B cell (primary cell): ENCODE data around the gene FARSB.

Experiments used
- EZH2 ChIP-seq: IDR thresholded peaks from 2 replicates; pipeline ENCODE4 v1.6.1; 2012; ENCODE audit warnings: borderline replicate concordance, low read depth, mild to moderate bottlenecking, moderate library complexity, low read length; ENCODE audit not compliant: insufficient read depth, poor library complexity, severe bottlenecking
- TF ChIP-seq, protein P1 (sequence below): fragments of 200-600 bp; IDR thresholded peaks from one replicate; pipeline ENCODE4 v1.8.0; 2022; ENCODE audit warnings: antibody characterized with exemption, mild to moderate bottlenecking

DNA sequence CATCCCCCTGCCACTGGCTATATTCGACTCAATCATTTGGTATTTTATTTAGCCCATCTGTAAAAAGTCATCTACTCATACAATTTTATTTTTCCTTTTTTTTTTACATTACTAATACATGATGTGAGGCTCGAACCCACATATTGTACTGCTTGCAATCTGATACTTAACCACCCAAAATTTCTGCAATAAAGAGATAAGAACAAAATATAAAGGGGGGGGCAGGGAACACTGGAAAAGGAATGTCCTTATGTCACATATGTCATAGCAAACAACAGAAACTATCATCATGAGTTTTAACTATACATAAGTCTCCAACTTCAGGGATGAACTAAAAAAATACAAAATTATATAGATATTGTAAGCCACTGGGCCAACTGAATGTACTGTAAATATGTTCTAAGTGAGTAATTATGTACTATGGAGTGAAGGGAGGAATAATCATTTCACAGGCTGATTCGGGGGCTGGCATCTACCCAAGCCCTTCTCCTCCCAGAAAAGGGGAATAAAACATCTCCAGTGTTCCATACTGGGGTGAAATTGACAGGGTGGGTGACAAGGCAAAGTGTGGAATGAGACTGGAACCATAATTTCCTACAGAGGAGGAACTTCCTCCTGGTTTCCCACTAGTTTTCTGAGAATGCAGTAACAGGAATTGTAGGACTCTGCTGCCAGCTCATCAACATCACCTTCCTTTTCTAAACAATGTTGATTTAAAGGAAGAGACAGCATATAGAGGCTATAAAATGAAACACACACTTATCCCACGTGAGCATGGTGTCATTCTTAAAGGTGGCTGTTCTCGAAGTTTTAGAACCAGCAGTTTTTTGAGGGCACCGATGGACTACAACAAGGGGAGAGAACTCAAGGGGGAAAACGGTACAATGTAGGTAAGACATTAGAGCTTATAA, 79.5 kb downstream of the FARSB start:
- TF ChIP-seq, protein P1, sequence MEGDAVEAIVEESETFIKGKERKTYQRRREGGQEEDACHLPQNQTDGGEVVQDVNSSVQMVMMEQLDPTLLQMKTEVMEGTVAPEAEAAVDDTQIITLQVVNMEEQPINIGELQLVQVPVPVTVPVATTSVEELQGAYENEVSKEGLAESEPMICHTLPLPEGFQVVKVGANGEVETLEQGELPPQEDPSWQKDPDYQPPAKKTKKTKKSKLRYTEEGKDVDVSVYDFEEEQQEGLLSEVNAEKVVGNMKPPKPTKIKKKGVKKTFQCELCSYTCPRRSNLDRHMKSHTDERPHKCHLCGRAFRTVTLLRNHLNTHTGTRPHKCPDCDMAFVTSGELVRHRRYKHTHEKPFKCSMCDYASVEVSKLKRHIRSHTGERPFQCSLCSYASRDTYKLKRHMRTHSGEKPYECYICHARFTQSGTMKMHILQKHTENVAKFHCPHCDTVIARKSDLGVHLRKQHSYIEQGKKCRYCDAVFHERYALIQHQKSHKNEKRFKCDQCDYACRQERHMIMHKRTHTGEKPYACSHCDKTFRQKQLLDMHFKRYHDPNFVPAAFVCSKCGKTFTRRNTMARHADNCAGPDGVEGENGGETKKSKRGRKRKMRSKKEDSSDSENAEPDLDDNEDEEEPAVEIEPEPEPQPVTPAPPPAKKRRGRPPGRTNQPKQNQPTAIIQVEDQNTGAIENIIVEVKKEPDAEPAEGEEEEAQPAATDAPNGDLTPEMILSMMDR: no peak
- TF ChIP-seq EZH2: no peak
